Measurements from ENCODE around the gene NUP50. TPM values are rescaled to one million over a fixed set of nuclear protein-coding genes. Genes with fewer than 3 reads are reported as not detected.
A peak's percentile ranks its signal among the peaks of the same experiment; 100 is the strongest.

NUP50 gene
- total RNA-seq, 1 donor from 2014 or later = 65.1 TPM

- H3K27me3 Mint-ChIP-seq = peaks cover 8% of the 10 kb centered on the region
- no peak overlapping the region for H3K4me3 Mint-ChIP-seq (ENCODE audit: low read depth)
- peaks cover 4% of the 10 kb centered on the region for H3K4me1 Mint-ChIP-seq (ENCODE audit: low read depth)
- no peak for TF ChIP-seq CTCF (IDR thresholded peaks at IDR 0.05; ENCODE audit: unreplicated experiment)
- no peak overlapping the region for H3K27ac Mint-ChIP-seq
- H3K36me3 Mint-ChIP-seq (ENCODE audit: insufficient read depth) = peaks cover 4% of the 10 kb centered on the region
- H3K9me3 Mint-ChIP-seq (ENCODE audit: low read depth) = no peaks in the 10 kb centered on the region
- DNase-seq (ENCODE audit: low spot score, unreplicated experiment) = no peak
These were observed 49.4 kb downstream of the NUP50 start for GRCh38 chr22:45212992-45213751.

GRCh38 chr22:45216133-45217003 is 52.6 kb downstream of the NUP50 start:
- Mint-ChIP-seq H3K36me3 (ENCODE audit: insufficient read depth) (peaks cover 2% of the 10 kb centered on the region), H3K9me3 (ENCODE audit: low read depth) (no peaks in the 10 kb centered on the region), H3K4me3 (ENCODE audit: low read depth) (no peak overlapping the region), H3K27ac (peak overlapping the region; percentile 20), H3K4me1 (ENCODE audit: low read depth) (peaks cover 2% of the 10 kb centered on the region), H3K27me3 (peaks cover 8% of the 10 kb centered on the region)
- TF ChIP-seq CTCF (IDR thresholded peaks at IDR 0.05; ENCODE audit: unreplicated experiment) = no peak
- DNase-seq (ENCODE audit: low spot score, unreplicated experiment) = no peak

- no peak overlapping the region for H3K4me3 Mint-ChIP-seq (ENCODE audit: low read depth)
- no peaks in the 10 kb centered on the region for H3K9me3 Mint-ChIP-seq (ENCODE audit: low read depth)
- H3K36me3 Mint-ChIP-seq (ENCODE audit: insufficient read depth) = no peaks in the 10 kb centered on the region
- DNase-seq (ENCODE audit: low spot score, unreplicated experiment) = no peak
- H3K4me1 Mint-ChIP-seq (ENCODE audit: low read depth) = peaks cover 4% of the 10 kb centered on the region
- TF ChIP-seq CTCF (IDR thresholded peaks at IDR 0.05; ENCODE audit: unreplicated experiment) = no peak
- H3K27me3 Mint-ChIP-seq = peaks cover 8% of the 10 kb centered on the region
- no peak overlapping the region for H3K27ac Mint-ChIP-seq
These were observed 53.6 kb downstream of the NUP50 start for GRCh38 chr22:45217345-45217744.

GRCh38 chr22:45217806-45218205 is 54.1 kb downstream of the NUP50 start:
- Mint-ChIP-seq H3K36me3 (ENCODE audit: insufficient read depth) (no peaks in the 10 kb centered on the region), H3K9me3 (ENCODE audit: low read depth) (no peaks in the 10 kb centered on the region), H3K27me3 (peaks cover 5% of the 10 kb centered on the region), H3K27ac (no peak overlapping the region), H3K4me1 (ENCODE audit: low read depth) (peaks cover 3% of the 10 kb centered on the region), H3K4me3 (ENCODE audit: low read depth) (no peak overlapping the region)
- no peak for TF ChIP-seq CTCF (IDR thresholded peaks at IDR 0.05; ENCODE audit: unreplicated experiment)
- no peak for DNase-seq (ENCODE audit: low spot score, unreplicated experiment)

GRCh38 chr22:45218976-45219375 is 55.3 kb downstream of the NUP50 start:
- no peak overlapping the region for H3K4me3 Mint-ChIP-seq (ENCODE audit: low read depth)
- H3K27ac Mint-ChIP-seq = no peak overlapping the region
- H3K27me3 Mint-ChIP-seq = no peaks in the 10 kb centered on the region
- H3K4me1 Mint-ChIP-seq (ENCODE audit: low read depth) = peaks cover 3% of the 10 kb centered on the region
- TF ChIP-seq CTCF (IDR thresholded peaks at IDR 0.05; ENCODE audit: unreplicated experiment) = no peak
- no peaks in the 10 kb centered on the region for H3K9me3 Mint-ChIP-seq (ENCODE audit: low read depth)
- DNase-seq (ENCODE audit: low spot score, unreplicated experiment) = no peak
- no peaks in the 10 kb centered on the region for H3K36me3 Mint-ChIP-seq (ENCODE audit: insufficient read depth)

Measured in progenitor cell of endocrine pancreas (in vitro differentiated cells).